Measurements from ENCODE around the gene ACSF2. TPM values are rescaled to one million over a fixed set of nuclear protein-coding genes. Genes with fewer than 3 reads are reported as not detected.

The ACSF2 gene
- polyA plus RNA-seq, 1 donor from 2014 or later, result not detected

DNA sequence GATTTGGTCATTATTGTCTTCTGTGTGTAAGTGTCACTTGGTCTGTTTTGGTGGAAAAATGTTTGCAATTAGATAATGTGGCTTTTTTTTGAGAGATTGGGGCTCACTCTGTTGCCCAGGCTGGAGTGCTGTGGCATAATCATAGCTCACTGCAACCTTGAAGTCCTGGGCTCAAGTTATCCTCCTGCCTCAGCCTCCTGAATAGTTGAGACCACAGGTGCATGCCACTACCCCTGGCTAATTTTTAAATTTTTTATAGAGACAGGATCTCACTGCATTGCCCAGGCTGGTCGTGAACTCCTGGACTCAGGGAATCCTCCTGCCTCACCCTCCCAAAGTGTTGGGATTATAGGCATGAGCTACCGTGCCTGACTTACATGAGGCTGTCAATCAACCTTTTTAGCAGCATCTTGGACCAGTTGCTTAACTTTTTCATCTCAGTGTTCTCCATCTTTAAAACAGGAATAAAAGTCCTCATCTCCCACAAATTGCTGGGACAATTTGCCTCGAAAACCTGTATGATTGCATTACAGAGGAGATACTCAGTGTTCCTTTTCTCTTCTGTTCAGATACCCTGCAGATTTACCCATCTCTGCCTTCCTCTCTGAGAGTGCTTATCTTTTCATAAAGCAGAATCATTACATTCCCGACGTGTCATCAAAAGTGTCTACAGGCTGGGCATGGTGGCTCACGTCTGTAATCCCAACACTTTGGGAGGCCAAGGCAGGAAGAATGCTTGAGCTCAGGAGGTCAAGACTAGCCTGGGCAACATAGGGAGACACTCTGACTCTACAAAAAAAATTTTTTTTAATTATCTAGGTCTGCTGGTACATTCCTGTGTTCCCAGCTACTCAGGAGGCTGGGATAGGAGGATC is 19.1 kb downstream of the ACSF2 start:
- Histone ChIP-seq H3K36me3 (ENCODE audit: insufficient read depth, low read length) (no peaks in the 10 kb centered on the region), H3K9ac (ENCODE audit: low read length) (no peak overlapping the region), H3K9me2 (ENCODE audit: insufficient read depth, low read length) (no peaks in the 10 kb centered on the region), H3K4me2 (ENCODE audit: low read length) (no peak overlapping the region), H2AFZ (ENCODE audit: low read depth, low read length) (no peak overlapping the region), H3K4me3 (ENCODE audit: low read length) (no peak overlapping the region), H4K20me1 (ENCODE audit: insufficient read depth) (no peaks in the 10 kb centered on the region), H3K79me2 (replicated peaks; ENCODE audit: insufficient read depth, low read length) (no peaks in the 10 kb centered on the region), H3F3A (ENCODE audit: insufficient read depth, low read length, poor library complexity, severe bottlenecking) (no peaks in the 10 kb centered on the region), H3K27ac (ENCODE audit: low read length) (no peak overlapping the region), H3K27me3 (ENCODE audit: insufficient read depth, low read depth, low read length) (no peaks in the 10 kb centered on the region), H3K9me3 (ENCODE audit: low read length) (no peaks in the 10 kb centered on the region)
- TF ChIP-seq, protein P1, sequence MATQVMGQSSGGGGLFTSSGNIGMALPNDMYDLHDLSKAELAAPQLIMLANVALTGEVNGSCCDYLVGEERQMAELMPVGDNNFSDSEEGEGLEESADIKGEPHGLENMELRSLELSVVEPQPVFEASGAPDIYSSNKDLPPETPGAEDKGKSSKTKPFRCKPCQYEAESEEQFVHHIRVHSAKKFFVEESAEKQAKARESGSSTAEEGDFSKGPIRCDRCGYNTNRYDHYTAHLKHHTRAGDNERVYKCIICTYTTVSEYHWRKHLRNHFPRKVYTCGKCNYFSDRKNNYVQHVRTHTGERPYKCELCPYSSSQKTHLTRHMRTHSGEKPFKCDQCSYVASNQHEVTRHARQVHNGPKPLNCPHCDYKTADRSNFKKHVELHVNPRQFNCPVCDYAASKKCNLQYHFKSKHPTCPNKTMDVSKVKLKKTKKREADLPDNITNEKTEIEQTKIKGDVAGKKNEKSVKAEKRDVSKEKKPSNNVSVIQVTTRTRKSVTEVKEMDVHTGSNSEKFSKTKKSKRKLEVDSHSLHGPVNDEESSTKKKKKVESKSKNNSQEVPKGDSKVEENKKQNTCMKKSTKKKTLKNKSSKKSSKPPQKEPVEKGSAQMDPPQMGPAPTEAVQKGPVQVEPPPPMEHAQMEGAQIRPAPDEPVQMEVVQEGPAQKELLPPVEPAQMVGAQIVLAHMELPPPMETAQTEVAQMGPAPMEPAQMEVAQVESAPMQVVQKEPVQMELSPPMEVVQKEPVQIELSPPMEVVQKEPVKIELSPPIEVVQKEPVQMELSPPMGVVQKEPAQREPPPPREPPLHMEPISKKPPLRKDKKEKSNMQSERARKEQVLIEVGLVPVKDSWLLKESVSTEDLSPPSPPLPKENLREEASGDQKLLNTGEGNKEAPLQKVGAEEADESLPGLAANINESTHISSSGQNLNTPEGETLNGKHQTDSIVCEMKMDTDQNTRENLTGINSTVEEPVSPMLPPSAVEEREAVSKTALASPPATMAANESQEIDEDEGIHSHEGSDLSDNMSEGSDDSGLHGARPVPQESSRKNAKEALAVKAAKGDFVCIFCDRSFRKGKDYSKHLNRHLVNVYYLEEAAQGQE (IDR thresholded peaks at IDR 0.05; ENCODE audit: borderline replicate concordance), result no peak
- TF ChIP-seq, protein P2, sequence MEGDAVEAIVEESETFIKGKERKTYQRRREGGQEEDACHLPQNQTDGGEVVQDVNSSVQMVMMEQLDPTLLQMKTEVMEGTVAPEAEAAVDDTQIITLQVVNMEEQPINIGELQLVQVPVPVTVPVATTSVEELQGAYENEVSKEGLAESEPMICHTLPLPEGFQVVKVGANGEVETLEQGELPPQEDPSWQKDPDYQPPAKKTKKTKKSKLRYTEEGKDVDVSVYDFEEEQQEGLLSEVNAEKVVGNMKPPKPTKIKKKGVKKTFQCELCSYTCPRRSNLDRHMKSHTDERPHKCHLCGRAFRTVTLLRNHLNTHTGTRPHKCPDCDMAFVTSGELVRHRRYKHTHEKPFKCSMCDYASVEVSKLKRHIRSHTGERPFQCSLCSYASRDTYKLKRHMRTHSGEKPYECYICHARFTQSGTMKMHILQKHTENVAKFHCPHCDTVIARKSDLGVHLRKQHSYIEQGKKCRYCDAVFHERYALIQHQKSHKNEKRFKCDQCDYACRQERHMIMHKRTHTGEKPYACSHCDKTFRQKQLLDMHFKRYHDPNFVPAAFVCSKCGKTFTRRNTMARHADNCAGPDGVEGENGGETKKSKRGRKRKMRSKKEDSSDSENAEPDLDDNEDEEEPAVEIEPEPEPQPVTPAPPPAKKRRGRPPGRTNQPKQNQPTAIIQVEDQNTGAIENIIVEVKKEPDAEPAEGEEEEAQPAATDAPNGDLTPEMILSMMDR (IDR thresholded peaks at IDR 0.05; ENCODE audit: poor library complexity, severe bottlenecking), result no peak
- TF ChIP-seq MXI1 (conservative IDR thresholded peaks at IDR 0.05; ENCODE audit: poor library complexity, severe bottlenecking) (no peak), POLR2AphosphoS5 (IDR thresholded peaks at IDR 0.05) (no peak), EZH2 (IDR thresholded peaks at IDR 0.05; ENCODE audit: borderline replicate concordance, insufficient read depth, low read length, poor library complexity, severe bottlenecking) (no peak), RAD21 (conservative IDR thresholded peaks at IDR 0.05) (no peak), EP300 (conservative IDR thresholded peaks at IDR 0.05; ENCODE audit: poor library complexity, severe bottlenecking) (no peak), TAF1 (IDR thresholded peaks at IDR 0.05; ENCODE audit: low read depth) (no peak), SMC3 (conservative IDR thresholded peaks at IDR 0.05; ENCODE audit: poor library complexity) (no peak)

DNA sequence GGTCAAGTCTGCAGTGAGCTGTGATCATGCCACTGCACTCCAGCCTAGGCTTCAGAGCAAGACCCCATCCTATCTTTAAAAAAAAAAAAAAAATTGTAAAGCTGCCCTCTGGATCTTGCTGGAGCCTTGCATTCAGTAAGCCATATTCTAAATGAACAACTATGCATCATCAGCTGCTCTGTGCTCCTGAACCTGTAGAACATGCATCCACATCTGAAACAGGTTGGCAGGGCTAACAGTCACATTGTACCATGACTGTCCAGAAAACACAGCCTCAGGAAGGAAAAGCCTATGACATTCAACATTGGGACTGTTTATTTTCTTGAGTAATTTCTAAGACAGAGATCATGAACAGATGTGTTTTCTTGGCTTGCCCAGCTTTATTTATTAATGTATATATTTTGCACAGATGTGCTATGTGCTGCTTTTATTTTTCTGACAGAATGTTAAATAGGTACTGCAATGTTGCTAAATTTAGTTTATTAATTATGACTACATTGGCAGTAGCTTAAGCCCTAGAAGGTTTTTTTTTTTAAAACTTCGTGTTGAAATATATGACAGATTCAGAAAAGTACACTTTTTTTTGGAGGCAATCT is 19.8 kb downstream of the ACSF2 start:
- H3K27ac ChIP-seq (ENCODE audit: low read length), result no peak overlapping the region
- H3K4me2 ChIP-seq (ENCODE audit: low read length), result no peak overlapping the region
- H3K36me3 ChIP-seq (ENCODE audit: insufficient read depth, low read length), result no peaks in the 10 kb centered on the region
- H3K4me3 ChIP-seq (ENCODE audit: low read length), result no peak overlapping the region
- H3K9me3 ChIP-seq (ENCODE audit: low read length), result no peaks in the 10 kb centered on the region
- no peaks in the 10 kb centered on the region for H3K9me2 ChIP-seq (ENCODE audit: insufficient read depth, low read length)
- no peaks in the 10 kb centered on the region for H4K20me1 ChIP-seq (ENCODE audit: insufficient read depth)
- H3K27me3 ChIP-seq (ENCODE audit: insufficient read depth, low read depth, low read length), result no peaks in the 10 kb centered on the region
- no peaks in the 10 kb centered on the region for H3F3A ChIP-seq (ENCODE audit: insufficient read depth, low read length, poor library complexity, severe bottlenecking)
- no peak overlapping the region for H2AFZ ChIP-seq (ENCODE audit: low read depth, low read length)
- H3K9ac ChIP-seq (ENCODE audit: low read length), result no peak overlapping the region
- no peaks in the 10 kb centered on the region for H3K79me2 ChIP-seq (replicated peaks; ENCODE audit: insufficient read depth, low read length)
- TF ChIP-seq MXI1 (conservative IDR thresholded peaks at IDR 0.05; ENCODE audit: poor library complexity, severe bottlenecking) (no peak), POLR2AphosphoS5 (IDR thresholded peaks at IDR 0.05) (no peak), SMC3 (conservative IDR thresholded peaks at IDR 0.05; ENCODE audit: poor library complexity) (no peak), RAD21 (conservative IDR thresholded peaks at IDR 0.05) (no peak), TAF1 (IDR thresholded peaks at IDR 0.05; ENCODE audit: low read depth) (no peak), EP300 (conservative IDR thresholded peaks at IDR 0.05; ENCODE audit: poor library complexity, severe bottlenecking) (no peak), EZH2 (IDR thresholded peaks at IDR 0.05; ENCODE audit: borderline replicate concordance, insufficient read depth, low read length, poor library complexity, severe bottlenecking) (no peak)
- TF ChIP-seq, protein P2 (IDR thresholded peaks at IDR 0.05; ENCODE audit: poor library complexity, severe bottlenecking), result no peak
- TF ChIP-seq, protein P1 (IDR thresholded peaks at IDR 0.05; ENCODE audit: borderline replicate concordance), result no peak

All from neural cell (in vitro differentiated cells).